NCI-H2196 (cell line): ENCODE measurements around the gene DKK1.

Experiments used
- DNase-seq: peaks from one replicate; lab custom pipeline; 2025; ENCODE audit not compliant: unreplicated experiment; lab: John Stamatoyannopoulos, UW

The DKK1 gene

GRCh38 chr10:52313933-52314821, at the start of gene DKK1:
DKK1 (plus strand) TSS chr10:52314281; CDS start chr10:52314435, 154 bp downstream.
- no peak for DNase-seq

- DNase-seq = no peak
Observed at GRCh38 chr10:52265131-52265926, 48.8 kb upstream of the DKK1 start.

GRCh38 chr10:52266858-52267257, 47.2 kb upstream of the DKK1 start:
- DNase-seq = no peak

GRCh38 chr10:52268790-52269189, 45.3 kb upstream of the DKK1 start:
- DNase-seq = no peak

GRCh38 chr10:52269233-52269632, 44.8 kb upstream of the DKK1 start:
- no peak for DNase-seq

GRCh38 chr10:52276163-52276562, 37.9 kb upstream of the DKK1 start:
- no peak for DNase-seq

- DNase-seq = no peak
Observed at GRCh38 chr10:52276986-52277385, 37.1 kb upstream of the DKK1 start.

- no peak for DNase-seq
Observed at GRCh38 chr10:52279546-52279945, 34.5 kb upstream of the DKK1 start.

GRCh38 chr10:52280051-52280450, 34.0 kb upstream of the DKK1 start:
- DNase-seq = no peak

- no peak for DNase-seq
Observed at GRCh38 chr10:52283174-52283573, 30.9 kb upstream of the DKK1 start.

GRCh38 chr10:52284416-52285013, 29.6 kb upstream of the DKK1 start:
- no peak for DNase-seq

GRCh38 chr10:52287866-52288265, 26.2 kb upstream of the DKK1 start:
- DNase-seq = no peak

- no peak for DNase-seq
Observed at GRCh38 chr10:52297747-52298146, 16.3 kb upstream of the DKK1 start.

GRCh38 chr10:52300599-52301277, 13.3 kb upstream of the DKK1 start:
- DNase-seq = no peak

- no peak for DNase-seq
Observed at GRCh38 chr10:52308251-52309031, 5.6 kb upstream of the DKK1 start.

GRCh38 chr10:52312942-52313255, 1.2 kb upstream of the DKK1 start:
- DNase-seq = no peak

- DNase-seq = no peak
Observed at GRCh38 chr10:52313256-52313932, 687 bp upstream of the DKK1 start.

- no peak for DNase-seq
Observed at GRCh38 chr10:52314822-52315552, 906 bp downstream of the DKK1 start.

- no peak for DNase-seq
Observed at GRCh38 chr10:52316001-52316400, 1.9 kb downstream of the DKK1 start.
